SK-N-MC (cell line): ENCODE measurements around the gene DNAH17.
A peak's percentile ranks its signal among the peaks of the same experiment; 100 is the strongest.

ENCODE experiments used
- DNase-seq: peaks from one replicate; pipeline ENCODE4 v3.0.0-alpha.2; 2011; ENCODE audit warnings: low read depth, low spot score
- H3K27ac ChIP-seq: fragments of 200-600 bp; sonication (generic); 2 replicates; pipeline ENCODE4 v1.5.1; 2016; ENCODE audit warnings: mixed run types
- H3K36me3 ChIP-seq: fragments of 200-600 bp; sonication (generic); 2 replicates; pipeline ENCODE4 v1.6.1; 2017; ENCODE audit warnings: antibody characterized with exemption, low read length, mixed read lengths; ENCODE audit not compliant: insufficient read depth
- H3K4me3 ChIP-seq: fragments of 200-600 bp; sonication (generic); 2 replicates; pipeline ENCODE4 v1.5.1; 2016
- H3K9ac ChIP-seq: fragments of 200-600 bp; sonication (generic); 2 replicates; pipeline ENCODE4 v1.8.0; 2017; ENCODE audit warnings: mixed run types, mixed read lengths; ENCODE audit not compliant: insufficient read length
- H3K9me3 ChIP-seq: fragments of 200-600 bp; sonication (generic); 2 replicates; pipeline ENCODE4 v1.6.1; 2017; ENCODE audit warnings: low read depth, mild to moderate bottlenecking, antibody characterized with exemption, low read length, moderate library complexity, mixed read lengths
- EZH2 ChIP-seq: fragments of 200-600 bp; sonication (generic); IDR thresholded peaks from one replicate; pipeline ENCODE4 v1.6.1; 2017; ENCODE audit warnings: antibody characterized with exemption
- FOXP2 ChIP-seq: optimal IDR thresholded peaks from 2 replicates; pipeline ENCODE3; 2011; ENCODE audit warnings: mild to moderate bottlenecking, moderate library complexity; ENCODE audit not compliant: insufficient read depth; ENCODE audit errors: extremely low read length, control extremely low read depth
- POLR2AphosphoS5 ChIP-seq: IDR thresholded peaks from 2 replicates; pipeline ENCODE4 v1.6.1; 2012; ENCODE audit warnings: mild to moderate bottlenecking, low read depth, low read length, borderline replicate concordance

Gene DNAH17

DNA sequence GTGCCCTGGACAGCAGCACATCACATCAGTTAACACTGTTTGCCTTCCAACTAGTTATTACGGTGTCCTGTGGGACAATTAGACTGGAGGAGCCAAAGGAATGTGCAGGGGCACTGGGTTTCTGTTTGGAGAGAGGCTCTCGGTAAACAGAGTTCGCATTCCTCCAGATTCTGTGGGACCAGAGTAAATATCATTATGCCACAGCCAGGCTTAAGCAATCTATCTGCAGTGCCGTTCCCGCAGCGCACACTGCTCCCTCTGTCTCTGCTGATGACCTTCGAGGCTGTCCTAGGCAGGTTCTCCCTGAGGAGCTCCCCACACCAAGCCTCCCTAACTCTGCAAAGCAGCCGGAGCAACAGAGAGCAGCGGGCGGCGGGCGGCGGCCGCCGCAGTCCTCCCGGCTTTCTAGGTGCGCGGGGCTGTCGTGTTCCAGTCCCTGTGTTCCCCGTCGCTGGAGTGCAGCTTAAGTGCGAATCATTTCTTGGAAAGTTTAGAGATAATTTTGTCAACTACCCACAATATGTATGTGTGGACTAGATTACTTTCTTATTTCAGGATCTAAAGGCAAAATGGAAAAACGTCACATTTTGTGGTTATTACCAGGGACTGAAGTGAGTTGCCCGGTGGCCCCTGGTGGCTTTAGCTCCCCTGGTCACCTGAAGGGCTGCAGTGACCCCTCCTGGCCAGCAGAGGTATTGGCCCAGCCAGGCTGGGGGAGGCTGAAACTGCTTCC lies 155.5 kb downstream of the DNAH17 start:
- H3K9me3 ChIP-seq, result no peaks in the 10 kb centered on the region
- H3K4me3 ChIP-seq, result no peak overlapping the region
- peaks cover 33% of the 10 kb centered on the region; the same call in 1 of the 2 replicates for H3K36me3 ChIP-seq
- DNase-seq, result no peak
- no peak overlapping the region for H3K9ac ChIP-seq
- H3K27ac ChIP-seq, result no peak overlapping the region
- TF ChIP-seq FOXP2 (no peak), POLR2AphosphoS5 (no peak), EZH2 (no peak)

DNA sequence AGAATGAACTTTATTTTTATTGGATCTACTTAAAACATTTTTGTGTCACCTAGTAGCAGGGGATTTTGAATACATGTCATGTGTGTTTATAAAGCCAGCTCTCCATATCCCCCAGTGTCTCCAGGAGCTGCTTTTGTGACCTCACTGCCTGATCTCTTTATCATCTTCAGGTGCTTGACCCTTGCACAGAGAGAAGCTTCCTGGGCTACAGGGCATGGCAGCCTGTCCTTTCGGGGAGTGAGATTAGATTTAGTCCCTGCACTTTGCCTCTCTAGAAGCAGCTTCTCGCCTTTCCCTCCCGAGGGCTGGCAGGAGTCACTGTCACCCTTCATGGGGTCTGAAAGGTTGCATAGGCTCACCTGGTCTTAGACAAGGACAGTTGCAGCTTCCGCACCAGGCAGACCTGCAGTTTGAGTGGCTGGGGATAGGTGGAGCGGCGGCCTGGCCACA lies 156.1 kb downstream of the DNAH17 start:
- Histone ChIP-seq H3K9ac (no peak overlapping the region), H3K9me3 (no peaks in the 10 kb centered on the region), H3K4me3 (no peak overlapping the region), H3K27ac (no peak overlapping the region), H3K36me3 (peaks cover 31% of the 10 kb centered on the region; the same call in 1 of the 2 replicates)
- TF ChIP-seq FOXP2 (no peak), EZH2 (no peak)
- no peak for DNase-seq

DNA sequence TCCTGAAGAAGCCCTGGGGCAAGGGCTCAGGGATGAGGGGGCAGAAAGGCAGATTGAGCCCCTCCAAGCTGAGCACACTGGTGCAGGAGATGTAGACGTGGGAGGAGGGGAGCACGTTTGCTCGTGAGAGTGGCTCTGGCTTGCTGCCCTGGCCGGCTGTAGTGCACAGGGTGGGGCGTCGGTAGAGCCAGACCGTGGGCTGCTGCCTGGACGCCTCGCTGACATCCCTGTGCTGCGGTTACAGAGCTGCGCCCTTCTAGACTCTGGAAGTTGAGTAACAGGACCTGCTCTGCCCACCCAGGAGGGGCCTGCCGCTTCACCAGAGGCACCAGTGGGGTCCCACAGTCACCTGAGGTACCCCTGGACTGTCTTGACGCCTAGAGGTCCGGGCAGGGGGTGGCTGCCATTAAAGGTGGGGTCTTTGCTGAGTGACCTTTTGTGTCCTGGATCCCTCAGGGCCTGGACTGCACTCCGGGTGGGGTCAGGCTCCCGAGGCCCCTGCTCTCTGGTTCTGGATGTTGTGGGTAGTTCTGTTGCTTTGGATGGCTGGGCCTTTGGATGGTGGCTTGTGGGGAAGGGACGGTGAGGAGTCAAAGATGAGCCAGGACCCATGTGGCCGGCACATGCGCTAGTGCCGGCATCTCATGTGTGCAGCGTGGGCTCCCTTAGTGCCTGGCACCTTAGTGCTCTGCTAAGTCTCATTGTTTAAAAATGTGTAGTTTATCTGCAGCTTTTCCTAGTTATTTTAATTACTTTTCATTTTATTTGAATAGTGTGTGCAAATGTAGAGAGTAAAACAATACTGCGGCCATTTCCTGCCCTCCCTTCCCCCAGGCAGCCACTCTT lies 157.0 kb downstream of the DNAH17 start:
- Histone ChIP-seq H3K36me3 (peaks cover 24% of the 10 kb centered on the region; the same call in 1 of the 2 replicates), H3K4me3 (no peak overlapping the region), H3K9ac (no peak overlapping the region), H3K27ac (no peak overlapping the region), H3K9me3 (no peaks in the 10 kb centered on the region)
- no peak for DNase-seq
- no peak for TF ChIP-seq FOXP2
- no peak for TF ChIP-seq POLR2AphosphoS5
- TF ChIP-seq EZH2, result no peak

DNA sequence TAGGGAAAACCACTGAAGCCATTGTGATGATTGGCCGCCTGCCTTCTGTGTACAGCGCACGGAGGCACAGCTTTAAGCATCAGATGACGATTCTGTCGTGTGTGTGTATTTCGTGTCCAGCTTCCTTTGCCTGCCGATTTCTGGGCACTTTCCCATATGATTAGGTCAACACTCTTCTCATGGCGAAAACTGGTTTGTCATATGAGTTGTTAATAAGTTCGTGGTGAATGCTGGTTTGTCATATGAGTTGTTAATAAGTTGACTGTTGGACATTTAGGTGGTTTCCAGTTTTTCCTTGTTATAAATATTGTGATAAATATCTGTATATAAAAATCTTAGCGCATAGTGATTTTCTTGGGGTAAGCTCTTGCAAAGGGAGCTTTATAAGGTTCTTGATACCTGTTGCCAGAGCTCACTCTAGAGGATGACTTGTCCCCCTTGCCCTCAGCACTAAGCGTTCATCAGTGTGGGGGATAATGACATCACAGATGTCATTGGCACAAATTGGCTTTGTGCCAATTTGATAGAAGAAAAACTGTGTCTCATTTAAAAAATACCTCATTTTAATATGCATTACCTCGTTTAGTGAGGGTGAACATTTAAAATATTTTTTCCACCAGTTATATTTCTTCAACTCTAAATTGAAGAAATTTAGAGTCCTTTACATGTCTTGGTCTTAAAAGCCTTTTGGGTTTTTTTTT lies 158.7 kb downstream of the DNAH17 start:
- H3K4me3 ChIP-seq, result no peak overlapping the region
- H3K36me3 ChIP-seq, result peaks cover 19% of the 10 kb centered on the region; the same call in 1 of the 2 replicates
- no peak for DNase-seq
- no peak for TF ChIP-seq EZH2
- no peak overlapping the region for H3K9ac ChIP-seq
- no peaks in the 10 kb centered on the region for H3K9me3 ChIP-seq
- no peak overlapping the region for H3K27ac ChIP-seq

DNA sequence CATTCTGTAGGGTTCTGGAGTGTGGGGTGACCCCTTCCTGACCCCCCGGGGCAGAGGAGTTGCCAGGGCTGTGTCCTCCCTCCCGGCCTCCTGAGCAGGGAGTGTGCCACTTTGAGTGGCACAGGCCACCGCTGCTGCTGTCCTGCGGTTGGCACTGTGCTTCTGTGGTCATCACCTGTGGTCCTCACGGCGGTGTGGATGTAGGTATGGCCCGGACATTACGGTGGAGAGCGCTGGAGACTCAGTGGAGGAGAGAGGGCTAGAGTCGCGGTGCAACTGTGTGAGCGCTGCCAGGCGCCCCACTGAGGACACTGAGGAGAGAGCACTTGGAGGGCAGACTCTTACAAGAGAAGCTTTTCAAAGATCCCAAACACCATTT lies 159.7 kb downstream of the DNAH17 start:
- TF ChIP-seq FOXP2, result no peak
- no peak for TF ChIP-seq EZH2
- no peak for TF ChIP-seq POLR2AphosphoS5
- Histone ChIP-seq H3K4me3 (no peak overlapping the region), H3K36me3 (peaks cover 19% of the 10 kb centered on the region; the same call in 1 of the 2 replicates), H3K27ac (no peak overlapping the region), H3K9me3 (no peaks in the 10 kb centered on the region), H3K9ac (no peak overlapping the region)
- no peak for DNase-seq

DNA sequence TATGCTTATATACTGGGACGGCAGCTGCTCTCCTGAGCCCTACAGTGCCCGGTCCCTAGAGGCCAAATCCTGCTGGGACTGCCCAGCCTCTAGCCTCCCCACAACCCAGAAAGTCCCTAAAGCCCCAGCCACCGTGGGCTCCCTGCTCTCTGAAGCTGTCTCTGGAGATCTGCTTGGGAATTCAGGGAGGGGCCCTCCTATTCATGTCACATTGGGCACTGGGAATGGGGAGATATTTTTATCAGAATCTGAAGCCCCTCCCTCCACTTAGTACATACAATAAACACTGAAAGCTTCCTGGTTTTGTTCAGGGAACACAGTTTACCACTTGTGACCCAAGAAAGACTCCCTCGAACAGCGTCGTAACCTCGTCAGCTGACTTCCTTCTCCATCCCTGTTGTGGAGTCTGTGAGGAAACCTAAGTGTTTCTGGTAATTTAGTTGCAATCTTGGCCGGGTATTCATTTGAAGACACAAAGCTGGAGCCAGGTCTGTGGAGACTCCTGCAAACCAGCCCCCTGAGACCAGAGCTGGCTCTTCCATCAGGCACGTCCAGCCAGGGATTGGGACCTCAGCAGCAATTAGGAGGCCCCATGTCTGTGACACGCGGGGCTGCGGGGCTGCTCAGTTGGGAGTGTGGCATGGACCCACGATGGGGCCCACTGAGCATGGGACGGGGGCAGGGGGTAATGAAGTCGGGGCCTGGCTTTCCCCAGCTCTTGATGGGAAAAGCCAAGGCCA lies 160.2 kb downstream of the DNAH17 start:
- TF ChIP-seq POLR2AphosphoS5, result no peak
- no peak for TF ChIP-seq EZH2
- TF ChIP-seq FOXP2, result no peak
- Histone ChIP-seq H3K4me3 (no peak overlapping the region), H3K9ac (peak overlapping the region; percentile 8), H3K36me3 (peaks cover 19% of the 10 kb centered on the region; the same call in 1 of the 2 replicates), H3K9me3 (no peaks in the 10 kb centered on the region), H3K27ac (peak overlapping the region; percentile 54)
- no peak for DNase-seq

DNA sequence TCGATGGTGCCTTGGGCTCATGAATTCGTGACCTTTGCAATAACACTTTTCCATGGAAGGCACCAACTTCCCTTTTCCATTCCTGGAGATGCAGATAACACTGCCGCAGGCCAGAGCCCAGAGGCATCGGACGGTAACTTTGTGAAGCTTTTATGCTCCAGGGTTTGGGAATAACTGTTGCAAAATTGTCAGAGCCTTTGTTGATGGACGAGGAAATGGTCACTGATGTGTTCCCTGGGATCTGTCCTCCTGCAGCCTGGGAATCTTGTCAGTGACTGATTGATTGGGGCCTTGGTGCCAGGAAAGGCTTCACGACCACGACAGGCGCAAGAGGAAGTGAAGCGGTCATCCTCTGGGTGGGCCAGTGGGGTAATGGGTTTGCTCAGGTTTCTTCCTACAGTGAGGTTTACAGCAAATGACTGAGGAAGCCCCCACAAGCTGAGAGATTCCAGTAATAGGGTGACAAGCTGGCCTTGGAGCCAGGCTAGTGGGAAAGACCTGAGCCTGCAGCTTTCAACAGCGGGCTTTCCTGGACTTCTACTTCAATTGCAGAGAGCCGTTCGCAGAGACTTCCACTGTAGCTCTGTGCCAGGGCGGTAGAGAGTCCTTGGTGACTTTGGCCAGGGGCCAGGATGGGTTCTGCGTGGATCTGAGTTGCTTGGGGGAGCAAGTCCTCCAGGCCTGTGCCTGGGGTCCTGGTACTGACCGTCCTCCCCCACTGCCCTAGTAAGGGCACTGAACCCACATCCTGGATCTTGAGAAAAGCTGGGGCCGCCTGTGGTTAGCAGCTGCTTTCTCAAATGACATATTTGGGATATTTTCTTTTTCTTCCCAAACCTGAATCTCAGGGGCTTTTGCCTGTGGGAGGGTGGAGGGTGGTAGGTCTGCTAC lies 161.1 kb downstream of the DNAH17 start:
- H3K9ac ChIP-seq, result peak overlapping the region; percentile 8
- no peaks in the 10 kb centered on the region for H3K9me3 ChIP-seq
- TF ChIP-seq POLR2AphosphoS5, result no peak
- no peak for DNase-seq
- H3K36me3 ChIP-seq, result peaks cover 15% of the 10 kb centered on the region; the same call in 1 of the 2 replicates
- H3K27ac ChIP-seq, result peak overlapping the region; percentile 54
- H3K4me3 ChIP-seq, result no peak overlapping the region
